Activated T-helper 1 cell treated with anti-CD3 and anti-CD28 coated beads, Interleukin-12 subunit alpha, Interleukin-12 subunit beta, Interleukin-2, Interleukin-4 antibody, amounts not matched to agents 30 ng/mL and 10 ng/mL and 1 ng/mL, durations not matched to agents 14 hours and 24 hours and 36 hours (primary cell): ENCODE data around the gene CDYL. TPM values are rescaled to one million over a fixed set of nuclear protein-coding genes. Genes with fewer than 3 reads are reported as not detected.

Source experiments
- DNase-seq: peaks from one replicate; pipeline ENCODE4 v3.0.0; 2021; ENCODE audit warnings: low spot score
- H3K27ac Mint-ChIP-seq: one replicate; pipeline ENCODE4 v1.8.0; 2021; ENCODE audit warnings: mild to moderate bottlenecking, mixed read lengths
- H3K27me3 Mint-ChIP-seq: one replicate; pipeline ENCODE4 v1.8.0; 2022; ENCODE audit warnings: mild to moderate bottlenecking, moderate library complexity, mixed read lengths; ENCODE audit not compliant: insufficient read depth
- H3K36me3 Mint-ChIP-seq: one replicate; pipeline ENCODE4 v1.8.0; 2021; ENCODE audit warnings: low read depth, mixed read lengths
- H3K4me1 Mint-ChIP-seq: one replicate; pipeline ENCODE4 v1.8.0; 2021; ENCODE audit warnings: low read depth, mixed read lengths
- H3K4me3 Mint-ChIP-seq: one replicate; pipeline ENCODE4 v1.8.0; 2021; ENCODE audit warnings: mild to moderate bottlenecking, moderate library complexity, mixed read lengths
- H3K9me3 Mint-ChIP-seq: one replicate; pipeline ENCODE4 v1.8.0; 2021; ENCODE audit warnings: mixed read lengths
- intact Hi-C: fragments of 100-400 bp; cut with micrococcal nuclease; formaldehyde crosslinking; loops from one replicate; pipeline ENCODE4 v1.15.1; 2024
- total RNA-seq: library from RNA; stranded (reverse); gene quantifications from 2 replicates; pipeline ENCODE4 v1.2.3, GENCODE V29; 2022

The CDYL gene
- total RNA-seq, 1 donor from 2014 or later: 26.8 TPM

DNA sequence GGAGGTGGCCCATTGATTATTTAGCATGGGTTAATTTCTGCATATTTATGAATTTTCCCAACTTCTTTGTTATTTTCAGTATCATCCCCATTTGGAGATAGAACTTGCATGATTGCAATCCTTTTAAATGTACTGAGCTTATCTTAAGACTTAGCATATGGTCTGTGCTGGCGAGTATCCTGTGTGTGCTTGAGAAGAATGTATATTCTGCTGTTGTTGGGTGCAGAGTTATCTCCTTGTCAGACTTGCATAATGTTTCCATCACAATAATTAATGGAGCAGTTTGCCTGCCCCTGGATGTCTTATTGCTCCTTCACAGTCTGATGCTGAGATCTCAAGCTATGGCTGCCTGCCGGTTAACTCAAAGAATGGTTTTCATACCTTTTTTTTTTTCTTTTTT, 112.6 kb downstream of the CDYL start:
- intact Hi-C loops: no loop called here
- Mint-ChIP-seq H3K9me3 (no peaks in the 10 kb centered on the region), H3K4me1 (no peaks in the 10 kb centered on the region), H3K36me3 (peaks cover 5% of the 10 kb centered on the region), H3K27ac (no peak overlapping the region), H3K4me3 (no peak overlapping the region), H3K27me3 (no peaks in the 10 kb centered on the region)
- no peak for DNase-seq

DNA sequence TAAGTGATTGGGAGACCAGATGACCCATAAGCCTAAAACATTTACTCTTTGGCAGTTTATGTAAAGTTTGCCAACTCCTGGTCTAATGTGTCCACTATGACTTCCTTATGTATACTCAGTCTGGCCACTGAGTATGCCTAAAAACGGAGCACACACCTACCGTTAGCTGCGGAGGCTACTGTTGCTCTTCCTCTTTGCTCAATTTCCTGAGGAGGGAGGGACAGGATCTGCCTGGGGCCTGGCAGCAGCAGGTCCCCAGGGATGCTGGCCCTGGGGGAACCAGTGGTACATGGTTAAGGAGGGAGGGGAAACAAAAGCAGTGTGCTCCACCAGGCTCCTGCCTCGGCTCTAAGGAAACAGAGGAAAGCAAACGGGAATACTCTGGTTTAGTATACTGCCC, 113.5 kb downstream of the CDYL start:
- no peaks in the 10 kb centered on the region for H3K27me3 Mint-ChIP-seq
- no peak overlapping the region for H3K27ac Mint-ChIP-seq
- no peaks in the 10 kb centered on the region for H3K4me1 Mint-ChIP-seq
- H3K4me3 Mint-ChIP-seq: no peak overlapping the region
- H3K36me3 Mint-ChIP-seq: peaks cover 10% of the 10 kb centered on the region
- H3K9me3 Mint-ChIP-seq: no peaks in the 10 kb centered on the region
- intact Hi-C loops: no loop called here
- DNase-seq: no peak

DNA sequence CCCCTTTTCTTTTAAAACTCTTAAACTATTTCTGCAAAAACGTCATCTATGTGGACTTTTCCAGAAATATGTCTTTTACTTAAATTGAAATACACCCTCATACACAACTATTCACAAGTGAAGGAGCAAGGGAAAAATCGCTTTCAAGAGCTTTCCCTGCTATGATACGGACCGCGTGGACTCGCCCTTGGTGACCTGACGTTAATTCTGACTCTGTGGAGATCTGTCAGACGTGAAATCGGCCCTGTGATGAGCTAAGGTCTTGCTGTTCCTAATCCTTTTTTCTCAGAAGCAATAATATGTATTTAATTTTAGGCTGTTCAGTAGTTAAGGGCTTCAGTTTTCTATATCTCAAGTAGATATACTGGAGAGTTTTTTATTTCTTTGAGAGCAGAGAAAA, 114.0 kb downstream of the CDYL start:
- Mint-ChIP-seq H3K27ac (no peak overlapping the region), H3K9me3 (no peaks in the 10 kb centered on the region), H3K36me3 (peaks cover 11% of the 10 kb centered on the region), H3K27me3 (no peaks in the 10 kb centered on the region), H3K4me1 (no peaks in the 10 kb centered on the region), H3K4me3 (no peak overlapping the region)
- DNase-seq: no peak
- intact Hi-C loops: no loop called here

- DNase-seq: no peak
- Mint-ChIP-seq H3K27ac (no peak overlapping the region), H3K9me3 (no peaks in the 10 kb centered on the region), H3K4me3 (no peak overlapping the region), H3K27me3 (no peaks in the 10 kb centered on the region), H3K4me1 (no peaks in the 10 kb centered on the region), H3K36me3 (peaks cover 11% of the 10 kb centered on the region)
- intact Hi-C loops: no loop called here
Measured at GRCh38 chr6:4890627-4891026, 114.4 kb downstream of the CDYL start.

- Mint-ChIP-seq H3K4me3 (no peak overlapping the region), H3K27me3 (no peaks in the 10 kb centered on the region), H3K9me3 (no peaks in the 10 kb centered on the region), H3K36me3 (peaks cover 11% of the 10 kb centered on the region), H3K27ac (no peak overlapping the region), H3K4me1 (no peaks in the 10 kb centered on the region)
- intact Hi-C loops: no loop called here
- no peak for DNase-seq
Measured at GRCh38 chr6:4891141-4891540, 114.9 kb downstream of the CDYL start.

- H3K27ac Mint-ChIP-seq: no peak overlapping the region
- H3K36me3 Mint-ChIP-seq: peaks cover 16% of the 10 kb centered on the region
- no peak overlapping the region for H3K4me3 Mint-ChIP-seq
- H3K9me3 Mint-ChIP-seq: no peaks in the 10 kb centered on the region
- DNase-seq: no peak
- no peaks in the 10 kb centered on the region for H3K4me1 Mint-ChIP-seq
- intact Hi-C loops: no loop called here
- H3K27me3 Mint-ChIP-seq: no peaks in the 10 kb centered on the region
Measured at GRCh38 chr6:4892785-4893485, 116.7 kb downstream of the CDYL start.

GRCh38 chr6:4894049-4894448, 117.8 kb downstream of the CDYL start:
- peaks cover 18% of the 10 kb centered on the region for H3K36me3 Mint-ChIP-seq
- intact Hi-C loops: no loop called here
- H3K27ac Mint-ChIP-seq: no peak overlapping the region
- H3K9me3 Mint-ChIP-seq: peaks cover under 1% of the 10 kb centered on the region
- no peaks in the 10 kb centered on the region for H3K27me3 Mint-ChIP-seq
- H3K4me1 Mint-ChIP-seq: no peaks in the 10 kb centered on the region
- DNase-seq: no peak
- H3K4me3 Mint-ChIP-seq: no peak overlapping the region

GRCh38 chr6:4895971-4896370, 119.8 kb downstream of the CDYL start:
- peaks cover 24% of the 10 kb centered on the region for H3K36me3 Mint-ChIP-seq
- no peaks in the 10 kb centered on the region for H3K4me1 Mint-ChIP-seq
- H3K27ac Mint-ChIP-seq: no peak overlapping the region
- no peak for DNase-seq
- H3K4me3 Mint-ChIP-seq: no peak overlapping the region
- H3K9me3 Mint-ChIP-seq: peaks cover 7% of the 10 kb centered on the region
- intact Hi-C loops: no loop called here
- no peaks in the 10 kb centered on the region for H3K27me3 Mint-ChIP-seq

DNA sequence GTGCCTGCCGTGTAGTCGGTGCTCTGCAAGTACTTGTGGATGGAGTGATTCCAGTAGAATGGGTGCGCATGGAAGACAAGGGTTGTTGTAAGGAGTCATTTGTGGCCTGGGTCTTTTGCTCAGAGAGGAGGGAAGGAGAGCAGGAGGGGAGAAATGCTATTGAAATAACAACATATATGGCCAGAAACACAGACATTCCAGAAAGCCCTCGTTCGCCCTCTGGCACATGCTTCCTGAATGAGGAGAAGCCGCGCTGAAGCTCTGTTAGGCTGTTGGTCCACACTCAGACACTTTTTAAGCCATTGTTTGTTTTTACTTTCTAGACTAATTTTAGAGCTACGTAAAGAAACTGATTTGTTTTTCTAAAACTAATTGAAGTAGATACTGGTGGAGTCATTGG, 120.2 kb downstream of the CDYL start:
- H3K27ac Mint-ChIP-seq: no peak overlapping the region
- H3K4me3 Mint-ChIP-seq: no peak overlapping the region
- H3K9me3 Mint-ChIP-seq: peaks cover 7% of the 10 kb centered on the region
- no peak for DNase-seq
- no peaks in the 10 kb centered on the region for H3K4me1 Mint-ChIP-seq
- no peaks in the 10 kb centered on the region for H3K27me3 Mint-ChIP-seq
- intact Hi-C loops: no loop called here
- peaks cover 24% of the 10 kb centered on the region for H3K36me3 Mint-ChIP-seq

DNA sequence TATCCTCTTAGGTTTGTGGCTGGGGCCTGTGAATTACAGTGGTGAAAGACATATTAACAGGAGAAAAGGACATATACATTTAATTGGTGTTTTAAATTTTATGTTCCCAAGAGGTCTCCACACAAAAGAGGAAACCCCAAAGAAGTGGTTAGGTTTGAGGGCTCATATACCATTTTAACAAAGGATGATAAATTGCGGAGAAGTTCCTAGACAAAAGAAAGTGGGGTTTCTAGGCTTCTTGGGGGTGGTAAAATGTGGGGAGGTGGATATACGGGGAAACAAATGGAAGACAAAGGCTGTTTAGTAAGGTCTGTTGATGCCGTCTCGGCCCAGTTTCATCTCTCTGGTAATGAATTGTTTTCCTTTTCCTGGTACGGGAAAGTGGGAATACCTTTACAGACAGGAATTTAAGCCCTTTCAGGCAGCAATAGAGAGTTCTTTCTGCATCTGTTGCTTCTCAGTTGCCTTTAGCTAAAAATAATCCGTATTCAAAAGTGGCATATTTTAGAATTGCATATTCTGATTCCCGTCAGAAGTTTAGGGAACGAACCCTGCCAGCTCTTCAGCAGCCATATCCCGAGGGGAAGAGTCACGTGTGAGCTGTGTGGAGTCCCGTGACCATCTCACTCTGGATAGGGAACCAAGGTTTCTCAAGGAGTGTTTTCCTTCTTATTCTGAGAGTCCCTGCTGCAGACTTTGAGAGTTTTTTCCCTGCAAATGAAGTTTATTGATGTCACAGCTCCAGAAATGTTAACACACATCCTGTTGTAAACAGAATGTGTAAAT, 123.2 kb downstream of the CDYL start:
- DNase-seq: no peak
- H3K4me3 Mint-ChIP-seq: no peak overlapping the region
- no peaks in the 10 kb centered on the region for H3K4me1 Mint-ChIP-seq
- no peaks in the 10 kb centered on the region for H3K27me3 Mint-ChIP-seq
- no peak overlapping the region for H3K27ac Mint-ChIP-seq
- intact Hi-C loops: no loop called here
- peaks cover 19% of the 10 kb centered on the region for H3K36me3 Mint-ChIP-seq
- H3K9me3 Mint-ChIP-seq: peaks cover 7% of the 10 kb centered on the region

GRCh38 chr6:4901386-4902061, 125.3 kb downstream of the CDYL start:
- Mint-ChIP-seq H3K9me3 (peaks cover 7% of the 10 kb centered on the region), H3K36me3 (peaks cover 14% of the 10 kb centered on the region), H3K27me3 (no peaks in the 10 kb centered on the region), H3K4me1 (peaks cover 9% of the 10 kb centered on the region), H3K4me3 (no peak overlapping the region), H3K27ac (no peak overlapping the region)
- no peak for DNase-seq
- intact Hi-C loops: no loop called here

DNA sequence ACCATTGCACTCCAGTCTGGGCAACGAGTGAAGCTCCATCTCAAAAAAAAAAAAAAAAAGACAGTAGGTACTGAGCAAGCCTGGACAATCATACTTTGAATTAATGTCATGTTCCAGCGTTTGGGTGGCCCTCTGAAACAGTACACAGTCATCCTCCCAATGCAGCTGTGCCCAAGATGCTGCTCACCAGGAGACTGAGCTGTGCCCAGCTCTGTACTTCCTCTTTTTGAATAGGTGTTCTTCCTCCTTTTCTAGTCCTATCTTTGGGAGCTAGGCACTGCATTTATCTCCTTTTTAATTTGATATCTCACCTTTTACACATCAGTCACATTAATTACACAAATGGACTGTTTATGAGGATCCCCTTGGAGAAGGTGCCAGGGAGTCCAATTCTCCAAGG, 126.2 kb downstream of the CDYL start:
- Mint-ChIP-seq H3K4me3 (no peak overlapping the region), H3K36me3 (peaks cover 14% of the 10 kb centered on the region), H3K9me3 (peaks cover 7% of the 10 kb centered on the region), H3K4me1 (peaks cover 17% of the 10 kb centered on the region), H3K27me3 (no peaks in the 10 kb centered on the region), H3K27ac (no peak overlapping the region)
- no peak for DNase-seq
- intact Hi-C loops: no loop called here

DNA sequence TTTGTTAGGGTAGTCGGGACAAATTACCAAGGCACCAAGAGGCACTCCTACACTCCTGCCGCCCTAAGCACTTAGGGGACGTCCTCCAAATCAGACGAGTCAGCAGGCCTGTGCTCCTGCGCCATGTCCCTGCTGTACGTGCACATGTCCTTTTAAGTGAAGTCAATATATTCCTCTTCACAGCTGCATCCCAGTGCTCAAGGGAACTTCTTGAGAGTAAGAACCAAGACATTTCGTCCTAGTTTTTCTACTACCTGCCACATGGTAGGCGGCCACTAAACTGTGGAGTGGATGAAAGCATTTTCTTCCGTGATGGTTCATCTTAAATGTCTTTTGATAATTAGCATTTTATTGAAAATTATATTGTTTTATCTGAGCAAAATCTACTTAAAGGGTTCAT, 126.9 kb downstream of the CDYL start:
- DNase-seq: no peak
- intact Hi-C loops: no loop called here
- H3K27ac Mint-ChIP-seq: no peak overlapping the region
- H3K36me3 Mint-ChIP-seq: peaks cover 13% of the 10 kb centered on the region
- H3K27me3 Mint-ChIP-seq: no peaks in the 10 kb centered on the region
- H3K4me3 Mint-ChIP-seq: no peak overlapping the region
- H3K4me1 Mint-ChIP-seq: peaks cover 25% of the 10 kb centered on the region
- H3K9me3 Mint-ChIP-seq: peaks cover 7% of the 10 kb centered on the region
